ENCODE data around the gene PCP4L1.

The PCP4L1 gene

GRCh38 chr1:161282991-161283390 lies 24.4 kb downstream of the PCP4L1 start:
- no peaks in the 10 kb centered on the region for H3K9me3 Mint-ChIP-seq
- H3K4me3 Mint-ChIP-seq: no peak overlapping the region
- H3K36me3 Mint-ChIP-seq (ENCODE audit: low read depth): no peaks in the 10 kb centered on the region
- peaks cover 10% of the 10 kb centered on the region for H3K27me3 Mint-ChIP-seq
- no peaks in the 10 kb centered on the region for H3K4me1 Mint-ChIP-seq (ENCODE audit: low read depth)
- no peak overlapping the region for H3K27ac Mint-ChIP-seq

GRCh38 chr1:161285113-161285512 lies 26.6 kb downstream of the PCP4L1 start:
- Mint-ChIP-seq H3K27me3 (peaks cover 6% of the 10 kb centered on the region), H3K4me3 (no peak overlapping the region), H3K4me1 (ENCODE audit: low read depth) (no peaks in the 10 kb centered on the region), H3K27ac (no peak overlapping the region), H3K9me3 (no peaks in the 10 kb centered on the region), H3K36me3 (ENCODE audit: low read depth) (no peaks in the 10 kb centered on the region)

GRCh38 chr1:161285521-161285920 lies 27.0 kb downstream of the PCP4L1 start:
- Mint-ChIP-seq H3K9me3 (no peaks in the 10 kb centered on the region), H3K36me3 (ENCODE audit: low read depth) (no peaks in the 10 kb centered on the region), H3K27me3 (peaks cover 6% of the 10 kb centered on the region), H3K4me3 (no peak overlapping the region), H3K4me1 (ENCODE audit: low read depth) (no peaks in the 10 kb centered on the region), H3K27ac (no peak overlapping the region)

GRCh38 chr1:161287482-161288054 lies 29.0 kb downstream of the PCP4L1 start:
- Mint-ChIP-seq H3K27ac (no peak overlapping the region), H3K4me1 (ENCODE audit: low read depth) (no peaks in the 10 kb centered on the region), H3K9me3 (no peaks in the 10 kb centered on the region), H3K4me3 (no peak overlapping the region), H3K36me3 (ENCODE audit: low read depth) (no peaks in the 10 kb centered on the region), H3K27me3 (peaks cover 5% of the 10 kb centered on the region)

- Mint-ChIP-seq H3K9me3 (no peaks in the 10 kb centered on the region), H3K27ac (no peak overlapping the region), H3K4me3 (no peak overlapping the region), H3K4me1 (ENCODE audit: low read depth) (no peaks in the 10 kb centered on the region), H3K27me3 (no peaks in the 10 kb centered on the region), H3K36me3 (ENCODE audit: low read depth) (no peaks in the 10 kb centered on the region)
Measured at GRCh38 chr1:161290779-161291178, 32.2 kb downstream of the PCP4L1 start.

- Mint-ChIP-seq H3K9me3 (no peaks in the 10 kb centered on the region), H3K27ac (no peak overlapping the region), H3K4me3 (no peak overlapping the region), H3K27me3 (no peaks in the 10 kb centered on the region), H3K4me1 (ENCODE audit: low read depth) (peaks cover 8% of the 10 kb centered on the region), H3K36me3 (ENCODE audit: low read depth) (no peaks in the 10 kb centered on the region)
Measured at GRCh38 chr1:161297415-161297814, 38.9 kb downstream of the PCP4L1 start.

- Mint-ChIP-seq H3K9me3 (no peaks in the 10 kb centered on the region), H3K27ac (no peak overlapping the region), H3K27me3 (no peaks in the 10 kb centered on the region), H3K36me3 (ENCODE audit: low read depth) (no peaks in the 10 kb centered on the region), H3K4me3 (no peak overlapping the region), H3K4me1 (ENCODE audit: low read depth) (peaks cover 8% of the 10 kb centered on the region)
Measured at GRCh38 chr1:161298116-161298515, 39.6 kb downstream of the PCP4L1 start.

- Mint-ChIP-seq H3K36me3 (ENCODE audit: low read depth) (no peaks in the 10 kb centered on the region), H3K27ac (no peak overlapping the region), H3K4me3 (no peak overlapping the region), H3K4me1 (ENCODE audit: low read depth) (peaks cover 15% of the 10 kb centered on the region), H3K9me3 (no peaks in the 10 kb centered on the region), H3K27me3 (no peaks in the 10 kb centered on the region)
Measured at GRCh38 chr1:161299347-161299746, 40.8 kb downstream of the PCP4L1 start.

- Mint-ChIP-seq H3K9me3 (no peaks in the 10 kb centered on the region), H3K4me3 (no peak overlapping the region), H3K36me3 (ENCODE audit: low read depth) (no peaks in the 10 kb centered on the region), H3K4me1 (ENCODE audit: low read depth) (peaks cover 25% of the 10 kb centered on the region), H3K27ac (no peak overlapping the region), H3K27me3 (no peaks in the 10 kb centered on the region)
Measured at GRCh38 chr1:161300478-161300877, 41.9 kb downstream of the PCP4L1 start.

GRCh38 chr1:161304927-161305866 lies 46.7 kb downstream of the PCP4L1 start:
- peaks cover 36% of the 10 kb centered on the region for H3K4me1 Mint-ChIP-seq (ENCODE audit: low read depth)
- peak overlapping the region; percentile 87 for H3K27ac Mint-ChIP-seq
- H3K4me3 Mint-ChIP-seq: peak overlapping the region; percentile 98
- no peaks in the 10 kb centered on the region for H3K36me3 Mint-ChIP-seq (ENCODE audit: low read depth)
- H3K9me3 Mint-ChIP-seq: no peaks in the 10 kb centered on the region
- no peaks in the 10 kb centered on the region for H3K27me3 Mint-ChIP-seq

- peak overlapping the region; percentile 98 for H3K4me3 Mint-ChIP-seq
- H3K27me3 Mint-ChIP-seq: no peaks in the 10 kb centered on the region
- peaks cover 36% of the 10 kb centered on the region for H3K4me1 Mint-ChIP-seq (ENCODE audit: low read depth)
- no peaks in the 10 kb centered on the region for H3K36me3 Mint-ChIP-seq (ENCODE audit: low read depth)
- no peaks in the 10 kb centered on the region for H3K9me3 Mint-ChIP-seq
- peak overlapping the region; percentile 87 for H3K27ac Mint-ChIP-seq
Measured at GRCh38 chr1:161305867-161306519, 47.4 kb downstream of the PCP4L1 start.

- Mint-ChIP-seq H3K36me3 (ENCODE audit: low read depth) (no peaks in the 10 kb centered on the region), H3K4me3 (peak overlapping the region; percentile 30), H3K27me3 (no peaks in the 10 kb centered on the region), H3K27ac (peak overlapping the region; percentile 63), H3K9me3 (no peaks in the 10 kb centered on the region), H3K4me1 (ENCODE audit: low read depth) (peaks cover 36% of the 10 kb centered on the region)
Measured at GRCh38 chr1:161307230-161307768, 48.8 kb downstream of the PCP4L1 start.

GRCh38 chr1:161307892-161308638 lies 49.5 kb downstream of the PCP4L1 start:
- Mint-ChIP-seq H3K9me3 (no peaks in the 10 kb centered on the region), H3K36me3 (ENCODE audit: low read depth) (no peaks in the 10 kb centered on the region), H3K27ac (no peak overlapping the region), H3K27me3 (no peaks in the 10 kb centered on the region), H3K4me3 (no peak overlapping the region), H3K4me1 (ENCODE audit: low read depth) (peaks cover 36% of the 10 kb centered on the region)

GRCh38 chr1:161309868-161310267 lies 51.3 kb downstream of the PCP4L1 start, which contains the start of gene MPZ:
TSS of gene MPZ (minus strand) at chr1:161309968. CDS start at chr1:161309905, 63 bp downstream.
- Mint-ChIP-seq H3K36me3 (ENCODE audit: low read depth) (no peaks in the 10 kb centered on the region), H3K9me3 (no peaks in the 10 kb centered on the region), H3K27ac (no peak within 1 kb of the TSS), H3K4me3 (no peak within 1 kb of the TSS), H3K4me1 (ENCODE audit: low read depth) (peaks cover 28% of the 10 kb centered on the region), H3K27me3 (no peaks in the 10 kb centered on the region)

All from stimulated activated naive CD8-positive, alpha-beta T cell treated with anti-CD3 and anti-CD28 coated beads, Interleukin-15, Interleukin-2, amounts not matched to agents 100 ng/mL and 50 ng/mL, for 24 hours (primary cell).